Suprapubic skin (tissue), 4 donors: ENCODE results near the gene CYTH1. TPM values are rescaled to one million over a fixed set of nuclear protein-coding genes. Genes with fewer than 3 reads are reported as not detected.

ENCODE experiments used
- DNase-seq, 2 donors: peaks; one replicate each; pipeline ENCODE4 v3.0.0-alpha.2; 2019; ENCODE audit warnings: low spot score in 2 of 2
- H3K27ac ChIP-seq: fragments of 200-600 bp; sonication (generic); one replicate; pipeline ENCODE4 v1.5.1; 2019
- H3K27me3 ChIP-seq: fragments of 200-600 bp; sonication (generic); one replicate; pipeline ENCODE4 v1.5.1; 2019
- H3K36me3 ChIP-seq: fragments of 200-600 bp; sonication (generic); one replicate; pipeline ENCODE4 v1.5.1; 2019
- H3K4me1 ChIP-seq: fragments of 200-600 bp; sonication (generic); one replicate; pipeline ENCODE4 v1.5.1; 2019
- H3K4me3 ChIP-seq: fragments of 200-600 bp; sonication (generic); one replicate; pipeline ENCODE4 v1.5.1; 2019; ENCODE audit warnings: mild to moderate bottlenecking
- H3K9me3 ChIP-seq: fragments of 200-600 bp; sonication (generic); one replicate; pipeline ENCODE4 v1.5.1; 2019
- CTCF ChIP-seq, 2 donors: fragments of 200-600 bp in 1 of 2; fragments of 450-650 bp in 1 of 2; sonication (generic) in 1 of 2; IDR thresholded peaks; one replicate each; pipeline ENCODE4 v1.5.1; 2016 to 2019; ENCODE audit warnings: antibody characterized with exemption in 2 of 2, mild to moderate bottlenecking in 1 of 2, moderate library complexity in 1 of 2
- EP300 ChIP-seq: sonication (generic); formaldehyde crosslinking; IDR thresholded peaks from one replicate; pipeline ENCODE4 v1.6.1; 2017; ENCODE audit warnings: antibody characterized with exemption
- POLR2A ChIP-seq, 2 donors: fragments of 450-650 bp; IDR thresholded peaks; one replicate each; pipeline ENCODE4 v1.6.1; 2017; ENCODE audit warnings: antibody characterized with exemption in 2 of 2, mild to moderate bottlenecking in 2 of 2, moderate library complexity in 2 of 2
- POLR2AphosphoS5 ChIP-seq, 3 donors: sonication (generic); formaldehyde crosslinking; IDR thresholded peaks; one replicate each; pipeline ENCODE4 v1.6.1; 2017; ENCODE audit warnings: antibody characterized with exemption in 3 of 3
- WGBS: methylation state at CpG from one replicate; pipeline ENCODE4 v1.1.5; 2018; 5-methylcytosine and 5-hydroxymethylcytosine counted together
- total RNA-seq, 4 donors: library from RNA; depleted of rRNA; stranded (reverse); fragments of >200 nt; gene quantifications; one replicate each; pipeline ENCODE4 v1.1.0, GENCODE V29; 2016

Gene CYTH1
- total RNA-seq, 4 donors from 2014 or later: 57.6 to 88.6 (median 74.9) TPM

GRCh38 chr17:78748730-78749317, 33.2 kb downstream of the CYTH1 start:
- no peaks in the 10 kb centered on the region for H3K36me3 ChIP-seq
- H3K9me3 ChIP-seq: no peaks in the 10 kb centered on the region
- DNase-seq: peak; percentile 83 to 88
- peak overlapping the region; percentile 11 for H3K4me3 ChIP-seq
- WGBS: 56% methylated on average over 7 of the region's 8 CpGs
- TF ChIP-seq CTCF (IDR thresholded peaks at IDR 0.05): no peak
- TF ChIP-seq POLR2AphosphoS5 (IDR thresholded peaks at IDR 0.05): peak in 2 of 3 donors; percentile 44 to 49
- peak in 1 of 2 donors; percentile 36 for TF ChIP-seq POLR2A (IDR thresholded peaks at IDR 0.05)
- no peak for TF ChIP-seq EP300
- H3K27me3 ChIP-seq: no peaks in the 10 kb centered on the region
- H3K4me1 ChIP-seq: peaks cover 66% of the 10 kb centered on the region
- H3K27ac ChIP-seq: peak overlapping the region; percentile 76

GRCh38 chr17:78748048-78748729, 33.9 kb downstream of the CYTH1 start:
- TF ChIP-seq EP300 (no peak), POLR2AphosphoS5 (IDR thresholded peaks at IDR 0.05) (no peak), CTCF (IDR thresholded peaks at IDR 0.05) (no peak), POLR2A (IDR thresholded peaks at IDR 0.05) (no peak)
- Histone ChIP-seq H3K27me3 (no peaks in the 10 kb centered on the region), H3K4me1 (peaks cover 60% of the 10 kb centered on the region), H3K36me3 (no peaks in the 10 kb centered on the region), H3K27ac (peak overlapping the region; percentile 76), H3K4me3 (peak overlapping the region; percentile 11), H3K9me3 (no peaks in the 10 kb centered on the region)
- no peak for DNase-seq
- 48% methylated on average over 6 of the region's 6 CpGs for WGBS

GRCh38 chr17:78747488-78747887, 34.6 kb downstream of the CYTH1 start:
- 57% methylated on average over 2 of the region's 2 CpGs for WGBS
- H3K9me3 ChIP-seq: no peaks in the 10 kb centered on the region
- DNase-seq: no peak
- H3K27ac ChIP-seq: peak overlapping the region; percentile 76
- no peaks in the 10 kb centered on the region for H3K27me3 ChIP-seq
- peak overlapping the region; percentile 11 for H3K4me3 ChIP-seq
- H3K36me3 ChIP-seq: no peaks in the 10 kb centered on the region
- H3K4me1 ChIP-seq: peaks cover 59% of the 10 kb centered on the region
- TF ChIP-seq CTCF (IDR thresholded peaks at IDR 0.05) (no peak), POLR2AphosphoS5 (IDR thresholded peaks at IDR 0.05) (no peak), POLR2A (IDR thresholded peaks at IDR 0.05) (no peak), EP300 (no peak)

- H3K36me3 ChIP-seq: no peaks in the 10 kb centered on the region
- TF ChIP-seq EP300 (no peak), POLR2AphosphoS5 (IDR thresholded peaks at IDR 0.05) (no peak), CTCF (IDR thresholded peaks at IDR 0.05) (no peak), POLR2A (IDR thresholded peaks at IDR 0.05) (no peak)
- WGBS: 36% methylated on average over 2 of the region's 2 CpGs
- no peak for DNase-seq
- peaks cover 62% of the 10 kb centered on the region for H3K4me1 ChIP-seq
- H3K27ac ChIP-seq: peak overlapping the region; percentile 76
- H3K4me3 ChIP-seq: no peak overlapping the region
- no peaks in the 10 kb centered on the region for H3K27me3 ChIP-seq
- H3K9me3 ChIP-seq: no peaks in the 10 kb centered on the region
These were observed 35.2 kb downstream of the CYTH1 start for GRCh38 chr17:78746949-78747269.

GRCh38 chr17:78746263-78746948, 35.7 kb downstream of the CYTH1 start:
- 78% methylated on average over 12 of the region's 12 CpGs for WGBS
- peaks cover 67% of the 10 kb centered on the region for H3K4me1 ChIP-seq

More at GRCh38 chr17:78746263-78746948, 35.7 kb downstream of the CYTH1 start:
- no peak for DNase-seq
- TF ChIP-seq POLR2A (IDR thresholded peaks at IDR 0.05) (no peak), POLR2AphosphoS5 (IDR thresholded peaks at IDR 0.05) (no peak), CTCF (IDR thresholded peaks at IDR 0.05) (no peak), EP300 (no peak)
- no peaks in the 10 kb centered on the region for H3K36me3 ChIP-seq
- H3K4me3 ChIP-seq: no peak overlapping the region
- no peaks in the 10 kb centered on the region for H3K27me3 ChIP-seq
- no peaks in the 10 kb centered on the region for H3K9me3 ChIP-seq
- peak overlapping the region; percentile 76 for H3K27ac ChIP-seq
